A549 (cell line): Measurements from ENCODE around the gene RBM25. TPM values are rescaled to one million over a fixed set of nuclear protein-coding genes. Genes with fewer than 3 reads are reported as not detected.

ENCODE experiments used
- ATAC-seq, 2 experiments: fragments of 200-7000 bp in 1 of 2; fragments of >200 bp in 1 of 2; cut with Nextera tagmentation in 1 of 2; cut with Tn5 transposase in 1 of 2; 3 replicates each; pipeline versions ENCODE4 v1.8.0 to v1.9.1; 2018 to 2020; ENCODE audit warnings: mild to moderate bottlenecking in 1 of 2, moderate library complexity in 1 of 2
- CTCF ChIA-PET: fragments of 300-600 bp; sonication (Branson Sonifier 250); formaldehyde crosslinking; extraction: SDS; loops from one replicate; lab custom pipeline; 2021; ENCODE audit warnings: antibody characterized with exemption, inconsistent platforms; lab: Yijun Ruan, JAX
- POLR2A ChIA-PET: fragments of 350-600 bp; formaldehyde crosslinking; extraction: SDS; loops from one replicate; lab custom pipeline; 2021; ENCODE audit warnings: antibody characterized with exemption, inconsistent platforms; lab: Yijun Ruan, JAX
- DNase-seq, 2 experiments: peaks; one replicate each; pipeline versions ENCODE4 v3.0.0 to v3.0.0-alpha.2; 2011 to 2016; ENCODE audit warnings: low read depth in 1 of 2, low spot score in 1 of 2
- FAIRE-seq: peaks from 2 replicates; lab custom pipeline; 2011; peaks lifted over from hg19 to GRCh38; lab: Jason Lieb, UNC
- H3K27ac ChIP-seq, 2 experiments: fragments of >200 bp; sonication (Bioruptor Twin); formaldehyde crosslinking; 3 replicates each; pipeline ENCODE4 v1.5.1; 2016 to 2017
- H3K4me1 ChIP-seq: fragments of >200 bp; sonication (Bioruptor Twin); formaldehyde crosslinking; 3 replicates; pipeline ENCODE4 v1.6.1; 2016
- H3K4me2 ChIP-seq: fragments of >200 bp; sonication (Bioruptor Twin); formaldehyde crosslinking; 3 replicates; pipeline ENCODE4 v1.6.1; 2016
- H3K4me3 ChIP-seq: fragments of >200 bp; sonication (Bioruptor Twin); formaldehyde crosslinking; 3 replicates; pipeline ENCODE4 v1.5.1; 2016
- H3K9me3 ChIP-seq: fragments of >200 bp; sonication (Bioruptor Twin); formaldehyde crosslinking; 3 replicates; pipeline ENCODE4 v1.6.1; 2016
- CBX8 ChIP-seq: fragments of 200-600 bp; sonication (generic); IDR thresholded peaks from 2 replicates; pipeline ENCODE4 v1.6.1; 2016
- CHD4 ChIP-seq: fragments of 200-600 bp; sonication (generic); IDR thresholded peaks from 2 replicates; pipeline ENCODE4 v1.6.1; 2016; ENCODE audit warnings: antibody characterized with exemption, mild to moderate bottlenecking, borderline replicate concordance
- CTCF ChIP-seq: fragments of >200 bp; sonication (Bioruptor Twin); formaldehyde crosslinking; IDR thresholded peaks from 3 replicates; pipeline ENCODE4 v1.5.1; 2016
- EHF ChIP-seq: fragments of 250-450 bp; sonication (Bioruptor Pico); IDR thresholded peaks from 2 replicates; pipeline ENCODE4 v1.5.0; 2020; ENCODE audit warnings: mild to moderate bottlenecking
- ESRRA ChIP-seq: fragments of 150-350 bp; IDR thresholded peaks from 2 replicates; pipeline ENCODE4 v1.6.1; 2014; ENCODE audit warnings: mild to moderate bottlenecking, low read length, borderline replicate concordance
- FOSB ChIP-seq: fragments of 250-450 bp; sonication (Bioruptor Pico); IDR thresholded peaks from 2 replicates; pipeline ENCODE4 v1.5.0; 2020; ENCODE audit warnings: mild to moderate bottlenecking, moderate library complexity
- JUNB ChIP-seq: fragments of >200 bp; sonication (Bioruptor Twin); formaldehyde crosslinking; IDR thresholded peaks from 2 replicates; pipeline ENCODE4 v1.6.1; 2016
- KDM1A ChIP-seq: fragments of 200-600 bp; sonication (generic); IDR thresholded peaks from 2 replicates; pipeline ENCODE4 v1.6.1; 2016; ENCODE audit warnings: low read depth, mild to moderate bottlenecking
- KDM5A ChIP-seq: fragments of 200-600 bp; sonication (generic); IDR thresholded peaks from 2 replicates; pipeline ENCODE4 v1.6.1; 2016; ENCODE audit warnings: antibody characterized with exemption, mild to moderate bottlenecking
- MAFK ChIP-seq: fragments of 450-650 bp; IDR thresholded peaks from 2 replicates; pipeline ENCODE4 v1.6.1; 2014; ENCODE audit not compliant: partially characterized antibody
- MYC ChIP-seq: IDR thresholded peaks from 2 replicates; pipeline ENCODE4 v1.6.1; 2012; ENCODE audit warnings: mild to moderate bottlenecking, inconsistent platforms, low read length, improper control_type of control experiment, borderline replicate concordance
- RFX5 ChIP-seq: fragments of 450-650 bp; IDR thresholded peaks from 2 replicates; pipeline ENCODE4 v1.7.1; 2014; ENCODE audit warnings: antibody characterized with exemption, mild to moderate bottlenecking, moderate library complexity
- TP53 ChIP-seq: fragments of 250-450 bp; sonication (Bioruptor Pico); IDR thresholded peaks from 2 replicates; pipeline ENCODE4 v1.5.0; 2021; ENCODE audit warnings: mild to moderate bottlenecking, moderate library complexity
- USF2 ChIP-seq: fragments of 450-650 bp; IDR thresholded peaks from 2 replicates; pipeline ENCODE4 v1.6.1; 2014; ENCODE audit warnings: antibody characterized with exemption
- ZSCAN20 ChIP-seq: fragments of 250-450 bp; sonication (Bioruptor Pico); IDR thresholded peaks from 2 replicates; pipeline ENCODE4 v1.8.0; 2022; ENCODE audit warnings: mild to moderate bottlenecking, moderate library complexity
- WGBS: methylation state at CpG from one replicate; pipeline ENCODE4 v1.1.6; 2017; ENCODE audit errors: missing lambda C conversion rate; 5-methylcytosine and 5-hydroxymethylcytosine counted together
- polyA plus RNA-seq, 4 experiments: library from polyadenylated mRNA; depleted of rRNA in 3 of 4; stranded (reverse); fragments of >200 nt; fragmentation: RNase III in 1 of 4; extraction: RNeasy Plus Mini Kit Qiagen cat#74134 plus additional on column Dnase treatment in 1 of 4; gene quantifications; 2 replicates in 3 of 4; 3 replicates in 1 of 4; pipeline ENCODE4 v1.2.3, GENCODE V29; 2011 to 2017
- TF ChIP-seq, protein P1 (sequence below): IDR thresholded peaks from 2 replicates; pipeline ENCODE4 v1.6.1; 2012; ENCODE audit warnings: low read depth, borderline replicate concordance

Gene RBM25
- polyA plus RNA-seq, 2 of the 4 experiments (the other 2 are of a cell fraction) = 65.1 to 87.0 TPM

GRCh38 chr14:73100334-73100733 lies 42.0 kb downstream of the RBM25 start:
- CTCF ChIA-PET = no interaction called here
- no peak for FAIRE-seq
- H3K4me3 ChIP-seq = no peak overlapping the region
- TF ChIP-seq CBX8 = no peak
- TF ChIP-seq, protein P1, sequence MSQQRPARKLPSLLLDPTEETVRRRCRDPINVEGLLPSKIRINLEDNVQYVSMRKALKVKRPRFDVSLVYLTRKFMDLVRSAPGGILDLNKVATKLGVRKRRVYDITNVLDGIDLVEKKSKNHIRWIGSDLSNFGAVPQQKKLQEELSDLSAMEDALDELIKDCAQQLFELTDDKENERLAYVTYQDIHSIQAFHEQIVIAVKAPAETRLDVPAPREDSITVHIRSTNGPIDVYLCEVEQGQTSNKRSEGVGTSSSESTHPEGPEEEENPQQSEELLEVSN = no peak
- TF ChIP-seq MAFK = no peak
- no peak for TF ChIP-seq ESRRA
- TF ChIP-seq USF2 = no peak
- no peak for TF ChIP-seq CTCF
- TF ChIP-seq, all 56 proteins: peak for 0
- POLR2A ChIA-PET = no interaction called here
- Histone ChIP-seq H3K9me3 (no peaks in the 10 kb centered on the region), H3K4me2 (no peak overlapping the region), H3K4me1 (peaks cover 10% of the 10 kb centered on the region; the same call in 1 of the 3 replicates), H3K27ac (no peak overlapping the region)
- 85% methylated on average over 4 of the region's 4 CpGs for WGBS
- no peak for ATAC-seq
- DNase-seq = no peak

DNA sequence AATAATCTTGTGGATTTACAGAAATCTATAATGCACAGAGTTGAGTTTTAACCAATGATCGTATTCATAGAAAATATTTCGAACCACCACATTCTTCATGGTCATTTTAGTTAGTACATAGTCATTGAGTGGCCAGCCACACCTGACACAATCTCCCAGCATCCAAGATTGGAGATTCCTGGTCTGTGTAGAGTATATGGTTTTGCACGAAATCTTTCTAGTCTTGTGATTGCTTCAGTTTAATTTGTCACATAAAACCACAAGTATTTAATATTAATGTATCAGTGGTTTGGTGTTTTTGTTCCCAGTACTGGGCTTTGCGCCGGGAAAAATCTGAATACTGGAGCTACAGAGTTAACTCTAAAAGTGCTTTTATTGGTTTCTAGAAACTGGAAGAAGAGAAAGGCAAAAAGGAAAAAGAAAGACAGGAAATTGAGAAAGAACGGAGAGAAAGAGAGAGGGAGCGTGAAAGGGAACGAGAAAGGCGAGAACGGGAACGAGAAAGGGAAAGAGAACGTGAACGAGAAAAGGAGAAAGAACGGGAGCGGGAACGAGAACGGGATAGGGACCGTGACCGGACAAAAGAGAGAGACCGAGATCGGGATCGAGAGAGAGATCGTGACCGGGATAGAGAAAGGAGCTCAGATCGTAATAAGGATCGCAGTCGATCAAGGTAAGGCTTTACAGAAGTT lies 44.6 kb downstream of the RBM25 start:
- H3K9me3 ChIP-seq = no peaks in the 10 kb centered on the region
- POLR2A ChIA-PET = no interaction called here
- CTCF ChIA-PET = interaction anchor here (1.7 kb wide), 1 partner anchor 17 kb away, joined by 3 read pairs; no protein-coding TSS in a partner anchor
- 93% methylated on average over 27 of the region's 27 CpGs for WGBS
- ATAC-seq (no peak), FAIRE-seq (no peak)
- H3K4me3 ChIP-seq = no peak overlapping the region
- peaks cover 10% of the 10 kb centered on the region; the same call in 1 of the 3 replicates for H3K4me1 ChIP-seq
- no peak overlapping the region for H3K4me2 ChIP-seq
- H3K27ac ChIP-seq = no peak overlapping the region
- TF ChIP-seq MYC (no peak), FOSB (CRISPR knock-in tag) (no peak), KDM5A (no peak), CBX8 (no peak), TP53 (no peak), CHD4 (no peak), ZSCAN20 (CRISPR knock-in tag) (no peak), CTCF (no peak), RFX5 (no peak), EHF (CRISPR knock-in tag) (no peak), JUNB (no peak), KDM1A (no peak)
- TF ChIP-seq, protein P1 = no peak
- TF ChIP-seq, all 56 proteins: peak for 0
- DNase-seq = no peak
